ENCODE data around the gene PACC1.

Gene PACC1

GRCh38 chr1:212438831-212439237, 24.1 kb upstream of the PACC1 start:
- Histone ChIP-seq H3K27ac (ENCODE audit: poor library complexity, severe bottlenecking) (no peak overlapping the region), H3K4me3 (ENCODE audit: severe bottlenecking) (no peak overlapping the region), H3K9me3 (ENCODE audit: severe bottlenecking) (no peaks in the 10 kb centered on the region), H3K36me3 (ENCODE audit: low read depth) (no peaks in the 10 kb centered on the region), H3K27me3 (ENCODE audit: insufficient read depth, poor library complexity, severe bottlenecking) (no peaks in the 10 kb centered on the region), H3K4me1 (ENCODE audit: insufficient read depth, poor library complexity, severe bottlenecking) (no peaks in the 10 kb centered on the region)
- no peak for ATAC-seq (ENCODE audit: low read depth)
- TF ChIP-seq, protein P1, sequence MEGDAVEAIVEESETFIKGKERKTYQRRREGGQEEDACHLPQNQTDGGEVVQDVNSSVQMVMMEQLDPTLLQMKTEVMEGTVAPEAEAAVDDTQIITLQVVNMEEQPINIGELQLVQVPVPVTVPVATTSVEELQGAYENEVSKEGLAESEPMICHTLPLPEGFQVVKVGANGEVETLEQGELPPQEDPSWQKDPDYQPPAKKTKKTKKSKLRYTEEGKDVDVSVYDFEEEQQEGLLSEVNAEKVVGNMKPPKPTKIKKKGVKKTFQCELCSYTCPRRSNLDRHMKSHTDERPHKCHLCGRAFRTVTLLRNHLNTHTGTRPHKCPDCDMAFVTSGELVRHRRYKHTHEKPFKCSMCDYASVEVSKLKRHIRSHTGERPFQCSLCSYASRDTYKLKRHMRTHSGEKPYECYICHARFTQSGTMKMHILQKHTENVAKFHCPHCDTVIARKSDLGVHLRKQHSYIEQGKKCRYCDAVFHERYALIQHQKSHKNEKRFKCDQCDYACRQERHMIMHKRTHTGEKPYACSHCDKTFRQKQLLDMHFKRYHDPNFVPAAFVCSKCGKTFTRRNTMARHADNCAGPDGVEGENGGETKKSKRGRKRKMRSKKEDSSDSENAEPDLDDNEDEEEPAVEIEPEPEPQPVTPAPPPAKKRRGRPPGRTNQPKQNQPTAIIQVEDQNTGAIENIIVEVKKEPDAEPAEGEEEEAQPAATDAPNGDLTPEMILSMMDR (IDR thresholded peaks at IDR 0.05; ENCODE audit: poor library complexity, severe bottlenecking): no peak
- DNase-seq (ENCODE audit: low spot score): no peak

GRCh38 chr1:212437179-212437798, 22.6 kb upstream of the PACC1 start:
- no peaks in the 10 kb centered on the region for H3K4me1 ChIP-seq (ENCODE audit: insufficient read depth, poor library complexity, severe bottlenecking)
- H3K36me3 ChIP-seq (ENCODE audit: low read depth): no peaks in the 10 kb centered on the region
- no peaks in the 10 kb centered on the region for H3K9me3 ChIP-seq (ENCODE audit: severe bottlenecking)
- H3K27ac ChIP-seq (ENCODE audit: poor library complexity, severe bottlenecking): no peak overlapping the region
- no peaks in the 10 kb centered on the region for H3K27me3 ChIP-seq (ENCODE audit: insufficient read depth, poor library complexity, severe bottlenecking)
- H3K4me3 ChIP-seq (ENCODE audit: severe bottlenecking): no peak overlapping the region
- DNase-seq (ENCODE audit: low spot score) (no peak), ATAC-seq (ENCODE audit: low read depth) (no peak)
- TF ChIP-seq, protein P1 (IDR thresholded peaks at IDR 0.05; ENCODE audit: poor library complexity, severe bottlenecking): no peak

DNA sequence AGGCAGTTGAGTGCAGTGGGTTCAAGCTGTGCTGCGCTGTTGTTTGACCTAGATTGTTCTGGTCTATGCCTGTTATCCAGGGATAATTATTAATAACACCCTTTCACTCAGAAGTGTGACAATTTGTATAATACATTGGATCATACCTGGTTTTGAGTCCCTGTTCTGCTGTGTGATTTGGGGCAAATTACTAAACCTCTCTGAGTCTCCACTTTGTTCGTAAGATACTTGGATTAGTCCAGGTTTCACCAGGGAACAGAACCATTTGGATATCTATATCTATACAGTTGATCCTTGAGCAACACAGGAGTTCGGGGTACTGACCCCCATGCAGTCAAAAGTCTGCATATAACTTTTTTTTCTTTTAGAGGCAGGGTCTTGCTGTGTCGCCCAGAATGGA, 20.3 kb upstream of the PACC1 start:
- H3K27me3 ChIP-seq (ENCODE audit: insufficient read depth, poor library complexity, severe bottlenecking): no peaks in the 10 kb centered on the region
- H3K4me1 ChIP-seq (ENCODE audit: insufficient read depth, poor library complexity, severe bottlenecking): no peaks in the 10 kb centered on the region
- H3K4me3 ChIP-seq (ENCODE audit: severe bottlenecking): no peak overlapping the region
- no peaks in the 10 kb centered on the region for H3K36me3 ChIP-seq (ENCODE audit: low read depth)
- no peak for ATAC-seq (ENCODE audit: low read depth)
- no peak for DNase-seq (ENCODE audit: low spot score)
- TF ChIP-seq, protein P1 (IDR thresholded peaks at IDR 0.05; ENCODE audit: poor library complexity, severe bottlenecking): no peak
- H3K9me3 ChIP-seq (ENCODE audit: severe bottlenecking): no peaks in the 10 kb centered on the region
- H3K27ac ChIP-seq (ENCODE audit: poor library complexity, severe bottlenecking): no peak overlapping the region

- Histone ChIP-seq H3K9me3 (ENCODE audit: severe bottlenecking) (no peaks in the 10 kb centered on the region), H3K27me3 (ENCODE audit: insufficient read depth, poor library complexity, severe bottlenecking) (no peaks in the 10 kb centered on the region), H3K27ac (ENCODE audit: poor library complexity, severe bottlenecking) (no peak overlapping the region), H3K4me1 (ENCODE audit: insufficient read depth, poor library complexity, severe bottlenecking) (no peaks in the 10 kb centered on the region), H3K36me3 (ENCODE audit: low read depth) (no peaks in the 10 kb centered on the region), H3K4me3 (ENCODE audit: severe bottlenecking) (peak overlapping the region; percentile 89)
- ATAC-seq (ENCODE audit: low read depth) (no peak), DNase-seq (ENCODE audit: low spot score) (no peak)
- TF ChIP-seq, protein P1 (IDR thresholded peaks at IDR 0.05; ENCODE audit: poor library complexity, severe bottlenecking): no peak
These were observed 19.1 kb upstream of the PACC1 start for GRCh38 chr1:212433577-212434462.
